CD4-positive, alpha-beta memory T cell (primary cell): ENCODE data around the gene RHOBTB3. TPM values are rescaled to one million over a fixed set of nuclear protein-coding genes. Genes with fewer than 3 reads are reported as not detected.
A peak's percentile ranks its signal among the peaks of the same experiment; 100 is the strongest.

Source experiments
- CTCF ChIA-PET: fragments of 350-600 bp; sonication (Branson Sonifier 250); formaldehyde crosslinking; loops from one replicate; lab custom pipeline; 2021; ENCODE audit warnings: inconsistent platforms; ENCODE audit not compliant: partially characterized antibody; lab: Charles Lee
- POLR2A ChIA-PET: fragments of 350-600 bp; sonication (Branson Sonifier 250); formaldehyde crosslinking; loops from one replicate; lab custom pipeline; 2021; ENCODE audit not compliant: partially characterized antibody; lab: Charles Lee
- DNase-seq, 5 donors: peaks; one replicate each; pipeline versions ENCODE4 v3.0.0 to v3.0.0-alpha.2; 2020 to 2022; ENCODE audit warnings: mixed read lengths in 1 of 5
- H3K27ac ChIP-seq: one replicate; pipeline ENCODE4 v1.7.0; 2013; ENCODE audit warnings: low read depth, low read length
- H3K27me3 ChIP-seq: 2 replicates; pipeline ENCODE4 v1.7.0; 2013; ENCODE audit warnings: mild to moderate bottlenecking, low read length, moderate library complexity; ENCODE audit not compliant: insufficient read depth
- H3K36me3 ChIP-seq: 2 replicates; pipeline ENCODE4 v1.7.0; 2013; ENCODE audit warnings: mild to moderate bottlenecking, low read length, moderate library complexity; ENCODE audit not compliant: insufficient read depth
- H3K4me1 ChIP-seq: 2 replicates; pipeline ENCODE4 v1.7.0; 2013; ENCODE audit warnings: mild to moderate bottlenecking, low read length, moderate library complexity; ENCODE audit not compliant: insufficient read depth
- H3K4me3 ChIP-seq, 2 donors: one replicate each; pipeline ENCODE4 v1.7.0; 2013; ENCODE audit warnings: low read length in 2 of 2, mild to moderate bottlenecking in 1 of 2
- H3K9me3 ChIP-seq, 2 donors: one replicate each; pipeline ENCODE4 v1.7.0; 2013; ENCODE audit warnings: low read length in 2 of 2, control low read depth in 1 of 2; ENCODE audit not compliant: control insufficient read depth in 1 of 2
- H3K27ac Mint-ChIP-seq, 7 donors: one replicate each; pipeline ENCODE4 v1.8.0; 2020 to 2021; ENCODE audit warnings: mixed read lengths in 7 of 7, mild to moderate bottlenecking in 6 of 7, inconsistent platforms in 3 of 7, moderate library complexity in 3 of 7
- H3K27me3 Mint-ChIP-seq, 2 donors: one replicate each; pipeline ENCODE4 v1.8.0; 2020 to 2021; ENCODE audit warnings: mixed read lengths in 2 of 2
- H3K36me3 Mint-ChIP-seq, 2 donors: one replicate each; pipeline ENCODE4 v1.8.0; 2020 to 2021; ENCODE audit warnings: mixed read lengths in 2 of 2, inconsistent platforms in 1 of 2, mild to moderate bottlenecking in 1 of 2
- H3K4me1 Mint-ChIP-seq, 4 donors: one replicate each; pipeline ENCODE4 v1.8.0; 2020 to 2021; ENCODE audit warnings: mixed read lengths in 4 of 4, mild to moderate bottlenecking in 1 of 4
- H3K4me3 Mint-ChIP-seq, 8 donors: one replicate each; pipeline ENCODE4 v1.8.0; 2020 to 2021; ENCODE audit warnings: mixed read lengths in 8 of 8, mild to moderate bottlenecking in 7 of 8, moderate library complexity in 6 of 8, inconsistent platforms in 3 of 8
- H3K9me3 Mint-ChIP-seq, 8 donors: one replicate each; pipeline ENCODE4 v1.8.0; 2020 to 2021; ENCODE audit warnings: mixed read lengths in 8 of 8, mild to moderate bottlenecking in 5 of 8, inconsistent platforms in 3 of 8, moderate library complexity in 1 of 8
- intact Hi-C: fragments of 100-400 bp; cut with micrococcal nuclease; formaldehyde crosslinking; loops from one replicate; pipeline ENCODE4 v1.15.1; 2023
- polyA plus RNA-seq, 2 donors: library from polyadenylated mRNA; unstranded; fragments of 300-500 nt; fragmentation: Illumina TruSeq; gene quantifications; one replicate each; pipeline ENCODE4 v1.2.3, GENCODE V29; 2021
- total RNA-seq, 2 experiments: library from RNA; stranded (reverse); gene quantifications; one replicate each; pipeline ENCODE4 v1.2.3, GENCODE V29; 2021

The RHOBTB3 gene
- total and polyA plus RNA-seq, 4 experiments from 2014 or later = 0.32 to 1.8 (median 1.1) TPM

DNA sequence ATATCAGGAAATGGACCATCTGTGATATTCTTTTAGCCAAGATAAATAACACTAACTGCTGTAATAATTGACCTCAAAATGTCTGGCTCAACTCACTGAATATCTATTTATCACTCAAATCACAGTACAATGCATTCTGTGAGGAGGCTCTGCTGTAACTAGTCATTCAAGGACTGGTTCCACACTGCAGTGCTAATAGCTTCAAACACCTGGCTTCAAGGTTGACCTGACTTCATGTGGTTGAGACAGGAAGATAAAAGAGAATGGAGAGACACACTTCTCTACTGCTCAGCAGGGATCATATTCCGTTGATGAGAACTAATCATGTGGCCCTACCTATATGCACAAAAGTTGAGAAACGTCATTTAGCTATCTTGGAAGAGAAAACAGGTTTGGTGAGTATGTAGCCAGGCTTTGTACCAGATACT lies 3.4 kb upstream of the RHOBTB3 start:
- intact Hi-C loops = loop anchor here (10.0 kb wide), 1 partner anchor 1207 kb away; the partner anchor contains the start of gene LNPEP
- CTCF ChIA-PET = no interaction called here
- POLR2A ChIA-PET = no interaction called here
- H3K36me3 ChIP-seq = no peaks in the 10 kb centered on the region
- Mint-ChIP-seq H3K4me1 (peaks cover 4 to 29% (median 19%) of the 10 kb centered on the region in 4 donors), H3K27me3 (peaks cover 20 to 22% of the 10 kb centered on the region in 2 donors), H3K4me3 (no peak overlapping the region), H3K27ac (no peak overlapping the region), H3K36me3 (no peaks in the 10 kb centered on the region), H3K9me3 (no peaks in the 10 kb centered on the region)
- peaks cover 17% of the 10 kb centered on the region for H3K4me1 ChIP-seq
- no peak overlapping the region for H3K4me3 ChIP-seq
- no peak overlapping the region for H3K27ac ChIP-seq
- H3K27me3 ChIP-seq = peaks cover 8% of the 10 kb centered on the region
- H3K9me3 ChIP-seq = no peaks in the 10 kb centered on the region
- no peak for DNase-seq

DNA sequence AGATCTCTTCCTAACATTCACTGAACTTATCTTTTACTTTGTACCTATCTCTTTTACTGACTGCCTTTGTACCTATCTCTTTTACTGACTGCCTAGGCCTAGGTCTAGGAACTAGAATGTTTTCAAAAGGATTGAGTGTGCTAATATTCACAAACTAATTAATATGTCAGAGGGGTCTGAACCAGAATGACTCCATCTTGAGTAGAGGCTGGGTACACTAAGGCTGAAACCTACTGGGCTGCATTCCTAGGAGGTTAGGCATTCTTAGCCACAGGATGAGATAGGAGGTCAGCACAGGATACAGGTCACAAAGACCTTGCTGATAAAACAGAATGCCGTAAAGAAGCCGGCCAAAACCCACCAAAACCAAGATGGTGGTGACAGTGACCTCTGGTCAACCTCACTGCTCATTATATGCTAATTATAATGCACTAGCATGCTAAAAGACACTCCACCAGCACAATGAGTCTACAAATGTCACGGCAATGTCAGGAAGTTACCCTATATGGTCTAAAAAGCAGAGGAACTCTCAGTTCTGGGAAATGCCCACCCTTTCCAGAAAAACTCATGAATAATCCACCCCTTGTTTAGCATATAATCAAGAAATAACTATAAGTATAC lies 2.5 kb upstream of the RHOBTB3 start:
- H3K9me3 ChIP-seq = no peaks in the 10 kb centered on the region
- H3K4me3 Mint-ChIP-seq = no peak overlapping the region
- peaks cover 17% of the 10 kb centered on the region for H3K4me1 ChIP-seq
- peaks cover 27 to 30% of the 10 kb centered on the region in 2 donors for H3K27me3 Mint-ChIP-seq
- ChIA-PET POLR2A (no interaction called here), CTCF (no interaction called here)
- no peaks in the 10 kb centered on the region for H3K36me3 ChIP-seq
- no peak for DNase-seq
- no peak overlapping the region for H3K27ac Mint-ChIP-seq
- no peaks in the 10 kb centered on the region for H3K36me3 Mint-ChIP-seq
- H3K4me1 Mint-ChIP-seq = peaks cover 3 to 26% (median 19%) of the 10 kb centered on the region in 4 donors
- intact Hi-C loops = loop anchor here (10.0 kb wide), 1 partner anchor 1206 kb away; the partner anchor contains the start of gene LNPEP
- H3K27me3 ChIP-seq = peaks cover 15% of the 10 kb centered on the region
- no peaks in the 10 kb centered on the region for H3K9me3 Mint-ChIP-seq
- H3K27ac ChIP-seq = no peak overlapping the region
- no peak overlapping the region for H3K4me3 ChIP-seq

DNA sequence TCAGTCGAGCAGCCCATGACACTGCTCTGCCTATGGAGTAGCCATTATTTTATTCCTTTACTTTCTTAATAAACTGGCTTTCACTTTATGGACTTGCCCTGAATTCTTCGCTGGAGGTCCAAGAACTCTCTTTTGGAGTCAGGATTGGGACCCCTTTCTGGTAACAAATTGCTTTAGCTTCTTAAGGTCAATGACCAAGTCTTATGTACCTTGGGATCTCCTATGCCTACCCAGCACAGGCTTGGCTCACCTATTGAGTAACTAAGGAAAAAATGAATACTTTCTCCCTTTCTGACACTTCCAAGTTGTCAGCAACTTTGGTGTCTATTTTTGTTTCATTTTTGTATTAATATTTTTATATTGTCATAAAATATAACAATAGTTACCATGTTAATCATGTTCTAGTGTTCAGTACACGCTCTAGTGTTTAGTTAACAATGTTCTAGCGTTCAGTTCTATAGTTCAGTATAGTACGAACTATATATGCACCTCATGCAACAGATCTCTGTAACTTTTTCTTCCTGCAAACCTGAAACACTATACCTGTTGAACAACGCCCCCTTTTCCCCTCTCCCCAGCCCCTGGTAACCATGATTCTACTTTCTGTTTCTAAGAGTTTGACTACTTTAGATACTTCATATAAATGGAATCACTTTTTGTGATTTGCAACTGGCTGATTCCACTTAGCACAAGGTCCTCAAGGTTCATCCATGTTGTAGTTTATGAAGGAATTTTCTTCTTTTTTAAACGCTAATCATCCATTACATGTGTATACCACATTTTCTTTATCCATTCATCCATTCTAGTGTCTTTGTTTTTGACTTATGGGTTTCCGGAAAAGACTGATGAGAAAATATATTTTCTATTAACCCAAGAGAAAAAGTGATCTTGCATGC lies 1.8 kb upstream of the RHOBTB3 start:
- H3K4me3 ChIP-seq = no peak overlapping the region
- POLR2A ChIA-PET = no interaction called here
- no peak for DNase-seq
- H3K4me3 Mint-ChIP-seq = peak overlapping the region in 4 of 8 donors; percentile 3 to 82 (median 25)
- CTCF ChIA-PET = no interaction called here
- no peak overlapping the region for H3K27ac ChIP-seq
- intact Hi-C loops = loop anchor here (10.0 kb wide), 1 partner anchor 1205 kb away; the partner anchor contains the start of gene LNPEP
- H3K27ac Mint-ChIP-seq = no peak overlapping the region
- H3K4me1 ChIP-seq = peaks cover 17% of the 10 kb centered on the region
- H3K27me3 Mint-ChIP-seq = peaks cover 29 to 30% of the 10 kb centered on the region in 2 donors
- H3K9me3 ChIP-seq = no peaks in the 10 kb centered on the region
- peaks cover 1 to 25% (median 19%) of the 10 kb centered on the region in 4 donors for H3K4me1 Mint-ChIP-seq
- H3K27me3 ChIP-seq = peaks cover 17% of the 10 kb centered on the region
- no peaks in the 10 kb centered on the region for H3K36me3 ChIP-seq
- H3K36me3 Mint-ChIP-seq = no peaks in the 10 kb centered on the region
- H3K9me3 Mint-ChIP-seq = no peaks in the 10 kb centered on the region

DNA sequence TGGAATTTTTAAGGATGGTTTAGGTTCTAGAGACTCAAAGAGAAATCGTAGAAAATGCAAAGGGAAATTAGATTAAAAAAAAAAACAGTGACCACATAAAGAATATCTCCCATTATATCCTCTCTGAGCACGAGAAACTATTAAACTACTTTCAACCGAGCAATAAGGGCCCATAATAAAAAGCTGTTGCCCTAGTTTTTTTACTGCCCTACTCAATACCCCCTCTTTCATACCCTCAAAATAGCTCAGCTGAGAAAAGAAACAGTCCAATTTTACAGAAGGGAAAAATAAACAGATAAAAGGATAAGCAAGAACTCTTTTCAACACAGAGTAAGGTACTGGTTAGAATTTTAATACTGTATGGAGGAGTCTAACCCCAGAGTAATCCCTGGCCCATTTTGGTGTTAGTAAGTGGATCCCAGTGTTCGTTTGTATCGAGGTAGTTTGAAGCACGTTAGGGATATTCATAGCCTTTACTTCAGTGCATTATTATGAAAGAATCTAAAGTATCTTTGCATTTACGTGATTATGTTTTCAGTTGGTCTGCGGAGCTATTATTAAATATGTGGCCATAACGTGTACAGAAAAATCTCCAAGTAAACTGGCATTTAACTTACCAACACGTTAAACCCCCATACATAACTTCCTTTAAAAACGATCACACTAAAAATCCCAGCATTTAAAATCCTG lies 980 bp upstream of the RHOBTB3 start:
- no peak for DNase-seq
- Histone ChIP-seq H3K9me3 (no peaks in the 10 kb centered on the region), H3K27ac (no peak overlapping the region), H3K36me3 (no peaks in the 10 kb centered on the region), H3K27me3 (peaks cover 17% of the 10 kb centered on the region), H3K4me3 (peak overlapping the region in 1 of 2 donors; percentile 7), H3K4me1 (peaks cover 17% of the 10 kb centered on the region)
- intact Hi-C loops = no loop called here
- H3K36me3 Mint-ChIP-seq = no peaks in the 10 kb centered on the region
- POLR2A ChIA-PET = no interaction called here
- H3K27ac Mint-ChIP-seq = peak overlapping the region in 1 of 7 donors; percentile 3
- H3K4me3 Mint-ChIP-seq = peak overlapping the region; percentile 68 to 87 (median 81)
- H3K27me3 Mint-ChIP-seq = peaks cover 31 to 33% of the 10 kb centered on the region in 2 donors
- no peaks in the 10 kb centered on the region for H3K9me3 Mint-ChIP-seq
- H3K4me1 Mint-ChIP-seq = peaks cover 1 to 25% (median 19%) of the 10 kb centered on the region in 4 donors
- CTCF ChIA-PET = interaction anchor here (2.6 to 3.0 kb wide), 2 partner anchors 51 to 66 kb away, joined by 10 to 11 read pairs; no protein-coding TSS in a partner anchor

DNA sequence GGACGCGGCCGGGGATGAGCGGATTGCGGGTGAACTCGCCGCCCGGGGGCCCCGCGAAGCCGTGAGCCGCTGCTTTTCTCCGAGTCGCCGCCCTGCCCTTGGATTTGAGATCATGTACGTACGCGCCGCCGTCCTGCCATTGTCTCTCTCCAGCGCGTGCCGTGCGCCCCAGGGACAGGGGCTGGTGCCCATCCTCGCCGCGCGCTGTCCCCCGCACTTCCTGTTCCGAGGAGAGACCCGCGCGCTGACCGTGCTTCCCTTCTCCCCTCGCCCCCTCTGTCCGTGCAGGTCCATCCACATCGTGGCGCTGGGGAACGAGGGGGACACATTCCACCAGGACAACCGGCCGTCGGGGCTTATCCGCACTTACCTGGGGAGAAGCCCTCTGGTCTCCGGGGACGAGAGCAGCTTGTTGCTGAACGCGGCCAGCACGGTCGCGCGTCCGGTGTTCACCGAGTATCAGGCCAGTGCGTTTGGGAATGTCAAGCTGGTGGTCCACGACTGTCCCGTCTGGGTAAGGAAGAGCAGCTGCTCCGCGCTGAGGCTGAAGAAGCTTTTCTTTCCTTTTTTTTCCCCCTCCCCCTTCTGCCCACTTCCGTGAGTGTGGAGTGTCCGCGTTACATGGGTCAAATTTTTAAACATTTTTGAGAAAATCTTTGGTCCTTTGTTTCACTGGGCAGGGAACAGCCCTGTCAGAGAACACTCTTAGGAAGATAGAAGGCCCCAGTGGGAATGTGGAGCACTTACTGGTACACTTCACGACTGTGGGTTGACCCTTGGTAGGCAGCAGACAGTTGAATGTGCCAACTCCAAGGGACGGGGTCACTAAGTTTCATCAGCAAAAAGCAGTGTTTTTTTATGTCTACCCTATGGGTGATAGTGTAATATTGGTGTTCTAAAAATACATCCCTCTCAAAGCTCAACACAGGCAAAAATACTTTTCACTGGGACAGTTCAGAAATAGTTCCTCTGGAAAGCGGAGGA lies 727 bp downstream of the RHOBTB3 start:
- Mint-ChIP-seq H3K36me3 (no peaks in the 10 kb centered on the region), H3K4me3 (peak overlapping the region; percentile 79 to 87 (median 84)), H3K9me3 (no peaks in the 10 kb centered on the region), H3K27me3 (peaks cover 31 to 36% of the 10 kb centered on the region in 2 donors), H3K4me1 (peaks cover 1 to 24% (median 18%) of the 10 kb centered on the region in 4 donors), H3K27ac (no peak overlapping the region)
- intact Hi-C loops = no loop called here
- Histone ChIP-seq H3K4me3 (peak overlapping the region in 1 of 2 donors; percentile 46), H3K36me3 (no peaks in the 10 kb centered on the region), H3K4me1 (peaks cover 17% of the 10 kb centered on the region), H3K27me3 (peaks cover 17% of the 10 kb centered on the region), H3K27ac (no peak overlapping the region), H3K9me3 (no peaks in the 10 kb centered on the region)
- ChIA-PET CTCF (interaction anchor here (0.6 to 3.0 kb wide), 3 partner anchors 49 to 88 kb away, joined by 3 to 11 read pairs (median 10); no protein-coding TSS in a partner anchor), POLR2A (no interaction called here)
- peak in 3 of 5 donors; percentile 19 to 45 (median 34) for DNase-seq

DNA sequence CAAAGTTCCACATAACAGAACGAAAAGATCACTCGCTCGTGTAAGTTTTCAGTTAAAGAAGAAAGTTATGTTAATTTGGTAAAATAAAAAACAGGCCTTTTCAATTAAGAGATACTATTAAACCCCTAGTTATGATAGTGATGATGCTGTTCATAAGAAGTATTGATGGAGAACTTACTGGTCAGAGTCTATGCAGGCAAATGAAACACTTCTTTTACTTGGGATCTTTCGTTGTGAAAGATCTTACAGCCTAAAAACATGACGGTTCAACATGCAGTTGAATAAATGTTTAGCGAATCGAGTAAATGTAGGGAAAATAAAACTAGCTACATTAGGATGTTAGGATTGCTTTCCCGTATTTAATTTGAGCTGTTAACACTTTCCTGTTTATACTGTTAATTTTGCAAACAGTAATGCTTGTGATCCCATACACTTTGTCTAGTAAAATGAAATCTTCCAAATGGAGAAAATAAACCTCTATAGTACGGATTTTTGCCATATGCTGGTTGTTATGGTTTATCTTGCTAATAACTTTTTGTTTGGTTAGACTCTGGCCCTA lies 2.0 kb downstream of the RHOBTB3 start:
- Mint-ChIP-seq H3K36me3 (no peaks in the 10 kb centered on the region), H3K4me3 (peak overlapping the region in 1 of 8 donors; percentile 25), H3K27me3 (peaks cover 35 to 42% of the 10 kb centered on the region in 2 donors), H3K27ac (no peak overlapping the region), H3K9me3 (no peaks in the 10 kb centered on the region), H3K4me1 (peaks cover 1 to 22% (median 16%) of the 10 kb centered on the region in 4 donors)
- POLR2A ChIA-PET = no interaction called here
- CTCF ChIA-PET = interaction anchor here (1.7 kb wide), 1 partner anchor 48 kb away, joined by 5 read pairs; no protein-coding TSS in a partner anchor
- Histone ChIP-seq H3K36me3 (no peaks in the 10 kb centered on the region), H3K9me3 (no peaks in the 10 kb centered on the region), H3K4me1 (peaks cover 11% of the 10 kb centered on the region), H3K27me3 (peaks cover 17% of the 10 kb centered on the region), H3K4me3 (no peak overlapping the region), H3K27ac (no peak overlapping the region)
- intact Hi-C loops = no loop called here
- DNase-seq = no peak
